D341Med (cell line): ENCODE data around the gene KIRREL3.

Experiments
- DNase-seq: peaks from one replicate; pipeline ENCODE4 v3.0.0; 2012; ENCODE audit warnings: low spot score

The KIRREL3 gene

GRCh38 chr11:126528075-126528474 lies 472.5 kb downstream of the KIRREL3 start:
- no peak for DNase-seq

- DNase-seq, result no peak
These were observed 472.9 kb downstream of the KIRREL3 start for GRCh38 chr11:126527651-126528050.

- no peak for DNase-seq
These were observed 474.1 kb downstream of the KIRREL3 start for GRCh38 chr11:126526471-126526870.

GRCh38 chr11:126525702-126526101 lies 474.9 kb downstream of the KIRREL3 start:
- DNase-seq, result no peak

- DNase-seq, result no peak
These were observed 475.4 kb downstream of the KIRREL3 start for GRCh38 chr11:126525216-126525615.

GRCh38 chr11:126523441-126524205 lies 476.9 kb downstream of the KIRREL3 start:
- no peak for DNase-seq

- DNase-seq, result no peak
These were observed 478.0 kb downstream of the KIRREL3 start for GRCh38 chr11:126522606-126523005.

- no peak for DNase-seq
These were observed 478.4 kb downstream of the KIRREL3 start for GRCh38 chr11:126522152-126522551.

GRCh38 chr11:126521196-126521595 lies 479.4 kb downstream of the KIRREL3 start:
- DNase-seq, result no peak

GRCh38 chr11:126519764-126520734 lies 480.5 kb downstream of the KIRREL3 start:
- no peak for DNase-seq

- no peak for DNase-seq
These were observed 481.4 kb downstream of the KIRREL3 start for GRCh38 chr11:126518972-126519690.

GRCh38 chr11:126518071-126518971 lies 482.2 kb downstream of the KIRREL3 start:
- no peak for DNase-seq

GRCh38 chr11:126515501-126515900 lies 485.1 kb downstream of the KIRREL3 start:
- no peak for DNase-seq

GRCh38 chr11:126514061-126514693 lies 486.4 kb downstream of the KIRREL3 start:
- no peak for DNase-seq

GRCh38 chr11:126512741-126513715 lies 487.5 kb downstream of the KIRREL3 start:
- DNase-seq, result no peak

- no peak for DNase-seq
These were observed 488.3 kb downstream of the KIRREL3 start for GRCh38 chr11:126512251-126512650.

- DNase-seq, result no peak
These were observed 489.0 kb downstream of the KIRREL3 start for GRCh38 chr11:126511475-126512115.

- DNase-seq, result no peak
These were observed 489.8 kb downstream of the KIRREL3 start for GRCh38 chr11:126510621-126511370.
